GM19395 (cell line): ENCODE measurements around the gene MED27.

ENCODE experiments used
- ATAC-seq: cut with Tn5 transposase; IDR thresholded peaks from one replicate; pipeline ENCODE4 v1.9.1; 2021; ENCODE audit warnings: mild to moderate bottlenecking, moderate library complexity; ENCODE audit not compliant: unreplicated experiment

Gene MED27

DNA sequence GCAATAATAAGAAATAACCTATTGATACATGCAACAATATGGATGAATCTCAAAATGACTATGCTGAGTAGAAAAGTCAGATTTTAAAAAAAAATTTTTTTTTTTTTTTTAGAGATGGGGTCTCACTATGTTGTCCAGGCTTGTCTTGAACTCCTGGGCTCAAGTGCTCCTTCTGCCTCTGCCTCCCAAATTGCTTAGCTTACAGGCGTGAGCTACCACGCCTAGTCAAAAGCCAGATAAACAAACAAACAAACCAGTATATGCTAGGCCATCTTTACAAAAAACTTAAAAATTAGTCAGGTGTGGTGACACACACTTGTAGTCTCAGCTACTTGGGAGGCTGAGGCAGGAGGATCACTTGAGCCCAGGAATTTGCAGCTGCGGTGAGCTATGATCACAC, 79.0 kb downstream of the MED27 start:
- ATAC-seq, result no peak

DNA sequence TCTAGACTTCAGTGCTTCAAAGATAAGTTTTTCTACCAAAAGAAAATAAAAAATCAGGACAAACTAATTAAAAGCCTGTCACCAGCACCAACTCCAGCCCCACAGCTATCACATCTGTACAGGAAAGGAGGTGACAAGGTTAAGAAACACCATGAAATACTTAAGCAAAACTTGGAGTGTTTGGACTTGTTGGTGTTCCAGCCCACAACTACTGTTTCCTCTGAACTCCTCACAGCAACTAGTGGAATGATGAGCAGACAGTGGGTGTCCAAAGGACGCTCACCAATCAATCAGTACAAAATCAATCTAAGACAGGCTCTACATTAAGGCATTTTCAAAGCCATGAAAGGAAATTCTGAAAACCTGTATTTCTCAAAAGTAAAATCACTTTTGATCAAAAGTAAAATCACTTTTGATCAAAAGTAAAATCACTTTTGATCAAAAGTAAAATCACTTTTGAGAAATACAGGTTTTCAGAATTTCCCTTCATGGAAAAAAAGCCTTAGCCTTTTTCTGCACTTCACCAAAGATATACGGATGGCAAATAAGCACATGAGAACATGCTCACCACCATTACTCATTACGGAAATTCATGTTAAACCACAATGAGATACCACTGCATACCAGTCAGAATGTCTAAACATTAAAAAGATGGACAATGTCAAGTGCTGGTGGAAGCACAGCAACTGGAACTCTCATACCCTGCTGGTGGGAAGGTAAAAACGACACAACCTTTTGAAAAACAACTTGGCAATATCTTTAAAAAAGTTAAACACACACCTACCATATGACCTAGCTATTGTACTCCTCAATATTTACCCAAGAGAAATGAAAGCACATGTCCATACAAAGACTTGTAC, 79.7 kb downstream of the MED27 start:
- ATAC-seq, result no peak

DNA sequence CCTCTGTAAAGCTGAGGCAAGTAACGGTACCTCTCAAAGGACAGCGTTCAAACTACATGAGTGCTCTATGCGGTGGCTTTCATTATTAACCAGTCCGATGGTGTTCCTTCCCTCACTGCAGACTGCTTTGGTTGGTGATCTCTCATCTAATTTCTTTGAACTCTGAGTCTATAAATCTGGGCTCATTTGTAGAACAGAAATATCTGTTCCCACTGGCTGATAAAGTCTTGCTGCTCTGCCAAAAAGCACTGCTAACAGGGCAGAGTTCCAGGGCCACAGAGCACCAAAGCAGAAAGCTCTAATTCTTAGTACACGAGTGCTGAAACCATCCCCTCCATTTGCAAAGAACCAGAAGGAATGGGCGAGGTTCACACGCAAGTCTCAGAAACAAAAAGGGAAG, 81.9 kb downstream of the MED27 start:
- ATAC-seq, result no peak

DNA sequence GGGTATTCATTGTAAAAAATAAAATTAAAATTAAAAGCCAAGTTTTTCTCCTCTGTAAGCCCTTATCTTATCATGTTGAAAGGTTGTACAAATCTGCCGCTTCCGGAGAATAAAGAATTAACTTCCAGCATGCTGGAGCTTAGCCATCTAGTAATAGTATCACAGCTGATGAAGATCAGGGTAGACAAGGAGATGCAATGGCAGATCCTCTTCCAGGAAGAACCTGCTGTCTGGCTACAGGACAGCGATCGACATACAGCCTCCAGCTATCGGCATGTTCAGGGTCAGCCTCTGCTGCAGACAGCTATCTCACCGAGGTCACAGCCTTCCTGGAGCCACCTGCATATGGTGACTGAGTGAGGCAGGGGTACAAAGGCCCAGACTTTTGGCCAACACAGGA, 82.6 kb downstream of the MED27 start:
- no peak for ATAC-seq

DNA sequence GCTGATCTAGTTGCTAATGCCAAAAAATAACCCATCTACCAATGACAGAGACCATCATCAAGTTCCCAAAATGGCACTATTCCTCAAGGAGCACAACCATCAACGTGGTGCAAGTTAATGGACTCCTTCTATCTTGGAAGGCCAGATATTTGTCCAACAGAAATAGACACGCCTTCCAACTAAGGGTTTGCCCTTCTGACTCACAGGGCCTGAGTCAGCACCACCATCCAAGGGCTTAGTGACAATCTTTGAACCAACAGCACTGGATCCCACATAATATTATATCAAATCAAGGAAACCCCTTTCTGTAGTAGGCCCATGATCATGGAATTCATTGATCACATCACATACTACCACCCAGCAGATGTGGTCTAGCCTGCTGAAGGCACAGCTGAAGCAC, 84.3 kb downstream of the MED27 start:
- ATAC-seq, result no peak

DNA sequence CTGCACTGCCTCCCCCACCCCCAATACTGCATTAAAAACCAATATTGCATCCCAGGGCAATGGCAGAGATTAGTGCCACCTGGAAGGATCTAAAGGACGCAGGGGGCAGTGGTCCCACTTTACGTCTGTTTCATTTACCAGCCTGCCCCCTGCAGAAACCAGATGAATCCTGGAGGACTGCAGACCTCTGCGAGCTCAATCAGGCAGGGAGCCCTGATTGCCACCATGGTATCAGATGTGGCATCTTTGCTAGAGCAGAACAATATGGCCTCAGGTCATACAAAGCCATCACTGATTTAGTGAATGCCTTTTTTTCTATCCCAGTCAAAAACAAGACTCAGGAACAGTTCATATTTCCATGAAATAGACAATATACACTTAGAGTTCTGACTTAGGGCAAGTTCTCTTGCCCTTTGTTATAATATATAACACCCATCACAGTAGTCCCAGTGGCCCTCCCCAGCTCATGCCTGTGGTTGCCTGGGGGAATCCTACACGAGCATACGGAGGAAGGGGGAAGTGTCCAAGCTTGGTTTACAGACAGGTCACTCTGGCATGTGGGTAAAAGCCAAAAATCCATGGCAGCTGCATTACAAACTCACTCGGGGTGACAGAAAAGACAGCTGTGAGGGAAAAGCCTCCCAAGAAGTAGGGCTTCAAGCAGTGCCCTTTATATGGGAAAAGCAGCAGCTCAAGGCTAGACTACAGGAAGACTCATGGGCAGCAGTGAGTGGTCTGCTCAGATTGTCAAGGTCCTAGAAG, 85.1 kb downstream of the MED27 start:
- ATAC-seq, result no peak

DNA sequence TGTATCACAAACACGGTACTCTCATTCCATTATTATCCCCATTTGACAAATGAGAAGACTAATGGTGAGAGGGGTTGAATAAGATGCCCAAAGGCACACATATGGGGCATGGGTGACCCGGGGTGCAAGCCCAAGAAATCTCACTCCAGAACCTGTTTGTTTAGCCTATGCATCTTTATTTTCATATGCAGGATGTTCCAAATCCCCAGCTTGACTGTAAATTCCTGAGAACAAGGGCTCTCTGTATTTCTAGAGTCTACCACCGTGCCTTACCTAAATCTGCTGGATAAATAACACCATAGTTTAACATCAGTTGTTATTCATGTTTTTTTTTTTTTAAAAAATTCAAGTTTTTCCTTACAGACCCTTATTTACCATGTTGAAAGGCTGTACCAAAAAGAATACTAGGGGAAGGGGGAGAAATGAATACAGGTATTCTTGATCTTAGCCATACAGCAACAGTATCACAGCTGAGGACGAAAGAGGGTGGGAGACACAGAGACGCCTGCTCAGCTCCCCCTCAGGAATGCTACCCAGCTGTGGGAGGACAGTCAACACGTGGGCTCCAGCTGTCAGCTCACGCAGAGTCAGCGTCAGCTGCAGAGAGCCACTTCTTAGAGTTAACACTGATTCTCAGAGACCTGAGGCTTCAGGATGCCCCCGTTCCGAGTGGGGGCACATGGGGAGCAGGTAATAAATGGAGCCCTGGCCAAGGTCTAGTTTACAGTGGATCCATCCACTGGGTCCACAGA, 86.6 kb downstream of the MED27 start:
- no peak for ATAC-seq

DNA sequence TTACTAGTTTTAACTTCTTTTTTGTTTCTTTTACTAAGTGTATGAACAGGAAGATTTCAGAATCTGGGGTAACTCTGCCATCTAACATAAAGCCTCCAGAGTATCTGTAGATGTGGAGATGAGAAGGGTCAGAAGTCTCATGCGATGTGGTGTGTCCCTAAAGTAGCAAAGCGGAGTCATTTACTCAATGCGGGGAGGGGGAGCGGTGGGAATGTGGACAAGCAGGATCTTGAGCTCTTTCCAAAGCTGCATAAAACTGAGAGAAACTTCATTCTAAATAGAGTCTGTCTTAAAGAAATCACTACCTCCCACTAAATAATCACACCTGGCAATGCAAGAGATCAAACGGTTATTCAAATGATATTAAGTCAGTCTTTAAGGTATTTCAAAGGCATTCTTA, 92.4 kb downstream of the MED27 start:
- ATAC-seq, result no peak

DNA sequence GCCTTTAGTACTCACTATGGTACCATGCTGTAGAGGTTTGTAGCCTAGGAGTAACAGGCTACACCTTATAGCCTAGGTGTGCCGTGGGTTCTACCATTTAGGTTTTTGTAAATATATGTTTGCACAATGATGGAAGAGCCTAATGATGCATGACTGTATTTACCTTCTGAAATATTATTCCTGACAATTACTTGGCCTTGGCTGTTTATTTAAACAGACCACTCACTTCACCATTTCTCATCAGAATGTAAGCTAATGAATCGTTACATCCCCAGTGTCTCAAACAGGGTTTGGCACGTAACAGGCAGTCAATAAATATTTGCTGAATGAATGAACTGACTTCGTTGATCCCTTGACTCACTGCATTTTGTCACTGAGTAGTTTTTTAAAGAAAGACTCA, 93.1 kb downstream of the MED27 start:
- no peak for ATAC-seq

DNA sequence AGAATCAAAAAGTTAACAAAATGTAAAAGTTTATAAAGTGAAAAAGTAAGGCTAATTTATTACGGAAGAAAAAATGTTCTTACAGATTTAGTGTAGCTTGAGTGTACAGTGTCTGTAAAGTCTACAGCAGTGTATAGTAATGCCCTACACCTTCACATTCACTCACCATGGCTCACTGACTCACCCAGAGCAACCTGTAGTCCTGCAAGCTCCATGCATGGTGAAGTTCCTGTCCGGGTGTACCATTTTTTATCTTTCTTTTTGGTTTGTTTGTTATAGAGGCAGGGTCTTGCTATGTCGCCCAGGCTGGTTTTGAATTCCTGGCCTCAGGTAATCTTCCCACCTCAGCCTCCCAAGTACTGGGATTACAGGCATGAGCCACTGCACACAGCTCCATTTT, 93.6 kb downstream of the MED27 start:
- no peak for ATAC-seq

DNA sequence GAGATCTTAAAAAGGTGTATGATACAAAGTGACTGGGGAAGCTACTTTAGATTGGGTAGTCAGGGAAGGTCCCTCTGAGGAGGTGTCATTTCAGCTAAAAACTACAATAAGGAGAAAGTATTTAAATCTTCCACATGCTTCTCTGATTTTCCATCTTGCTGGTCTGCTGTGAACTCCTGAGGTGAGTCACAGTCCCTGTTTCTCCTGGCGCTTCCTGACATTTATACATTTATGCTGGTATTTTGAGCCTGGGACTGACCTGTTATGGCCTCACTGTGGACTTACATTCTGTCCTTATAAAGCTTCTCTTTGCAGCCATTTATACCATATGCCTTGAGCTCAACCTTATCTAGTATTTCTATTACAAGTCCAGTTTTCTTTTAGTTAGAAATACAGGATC, 95.1 kb downstream of the MED27 start:
- no peak for ATAC-seq

DNA sequence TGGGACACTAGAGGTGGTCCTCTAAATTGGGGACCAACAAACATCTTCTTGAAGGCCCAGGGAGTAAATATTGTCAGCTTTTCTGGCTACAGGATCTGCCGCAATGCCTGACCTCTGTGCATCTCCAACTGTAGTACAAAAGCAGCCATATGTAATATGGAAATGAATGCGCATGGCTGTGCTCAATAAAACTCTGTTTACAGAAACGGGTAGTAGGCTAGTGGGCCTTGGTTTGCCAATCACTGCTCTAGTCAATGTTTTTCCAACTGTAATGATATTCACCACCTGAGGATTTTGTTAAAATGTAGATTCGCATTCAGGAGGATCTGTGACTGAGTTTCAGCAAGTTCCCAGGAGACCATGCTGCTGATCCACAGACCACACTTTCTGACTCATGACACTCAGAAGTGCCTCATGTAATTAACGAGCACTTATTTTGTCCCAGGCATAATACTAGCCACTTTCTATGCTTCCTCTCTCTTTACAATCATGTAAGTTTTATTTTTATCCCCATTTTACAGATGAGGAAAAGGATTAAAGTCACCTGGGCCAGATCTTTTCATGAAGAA, 96.9 kb downstream of the MED27 start:
- no peak for ATAC-seq

DNA sequence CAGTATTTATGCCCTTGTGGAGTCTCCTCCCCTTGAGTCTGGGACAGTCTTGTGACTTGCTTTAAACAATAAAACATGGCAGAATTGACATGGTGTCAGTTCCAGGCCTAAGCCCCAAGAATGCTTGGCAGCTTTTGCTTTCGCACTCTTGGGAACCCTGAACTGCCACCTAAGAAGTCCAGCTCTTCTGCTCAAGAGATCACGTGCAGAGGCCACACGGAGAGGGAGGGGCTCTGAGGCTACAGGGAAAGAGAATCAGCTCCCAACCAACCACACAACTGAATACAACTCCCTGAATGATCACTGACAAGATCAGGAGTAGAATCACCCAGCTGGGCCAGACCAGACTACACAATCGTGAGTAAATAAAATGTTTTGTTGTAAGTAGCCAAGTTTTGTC, 97.6 kb downstream of the MED27 start:
- no peak for ATAC-seq

DNA sequence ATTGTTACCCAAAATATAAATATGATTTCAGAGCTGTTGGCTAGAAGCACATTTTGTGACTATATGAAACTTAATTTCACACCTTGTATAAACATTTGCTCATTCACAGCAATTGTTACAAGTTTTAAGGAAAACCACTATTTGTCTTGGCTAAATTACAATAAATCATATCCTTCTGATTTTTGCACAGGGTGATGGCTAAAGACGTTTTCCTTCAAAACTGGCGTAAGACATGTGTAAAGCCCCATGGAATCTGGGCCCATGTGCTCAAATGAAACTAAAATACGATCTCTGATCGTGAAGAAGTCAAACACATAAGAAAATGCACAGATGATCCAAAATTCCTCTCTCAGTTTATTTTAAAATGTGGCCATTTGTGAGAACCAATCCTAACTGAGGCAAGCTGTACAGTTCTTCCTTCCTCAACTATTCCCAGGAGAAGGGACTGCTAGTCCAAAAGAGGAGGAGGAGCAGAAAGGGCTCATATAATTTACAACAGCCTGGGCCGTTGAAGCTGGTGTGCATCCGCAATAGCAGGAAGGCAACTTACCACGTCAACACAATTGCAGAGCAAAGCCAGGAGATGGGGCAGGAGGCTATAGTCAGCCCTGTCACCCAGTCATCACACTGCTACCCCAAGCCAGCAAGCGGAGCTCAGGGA, 98.4 kb downstream of the MED27 start:
- no peak for ATAC-seq

DNA sequence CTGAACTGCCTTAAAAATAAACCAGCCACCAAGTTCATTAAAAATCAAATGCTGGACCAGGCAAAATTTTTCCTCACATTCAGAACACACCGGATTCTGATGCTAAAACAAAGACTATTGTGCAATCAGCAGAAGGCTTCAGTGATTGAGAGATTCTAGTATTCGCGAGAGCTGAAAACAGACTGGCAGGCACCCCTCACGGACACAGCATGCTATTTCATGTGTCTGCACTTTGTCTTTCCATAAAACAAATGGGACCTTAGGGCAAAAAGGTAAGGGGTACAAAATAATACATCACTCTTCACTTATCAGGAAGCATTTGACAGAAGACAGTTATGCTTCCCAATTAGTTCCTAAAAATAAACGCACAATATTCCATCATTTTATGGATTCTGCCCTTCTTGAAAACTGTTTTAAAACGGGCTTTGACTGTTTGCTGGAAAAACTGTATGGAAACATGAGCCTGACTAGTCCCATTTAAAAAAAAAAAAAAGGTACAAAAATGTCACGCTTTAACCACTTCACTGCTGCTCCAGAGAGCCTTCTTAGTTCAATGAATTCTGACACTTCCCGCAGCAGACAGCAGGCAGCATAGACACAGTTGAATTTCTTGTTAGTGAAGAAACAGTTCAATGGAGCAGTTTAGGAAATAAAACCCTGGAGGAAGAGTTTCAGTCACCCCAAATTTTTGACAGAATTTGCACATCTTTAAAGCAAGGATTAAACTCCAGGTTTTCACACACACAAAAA, 99.2 kb downstream of the MED27 start:
- ATAC-seq, result no peak

DNA sequence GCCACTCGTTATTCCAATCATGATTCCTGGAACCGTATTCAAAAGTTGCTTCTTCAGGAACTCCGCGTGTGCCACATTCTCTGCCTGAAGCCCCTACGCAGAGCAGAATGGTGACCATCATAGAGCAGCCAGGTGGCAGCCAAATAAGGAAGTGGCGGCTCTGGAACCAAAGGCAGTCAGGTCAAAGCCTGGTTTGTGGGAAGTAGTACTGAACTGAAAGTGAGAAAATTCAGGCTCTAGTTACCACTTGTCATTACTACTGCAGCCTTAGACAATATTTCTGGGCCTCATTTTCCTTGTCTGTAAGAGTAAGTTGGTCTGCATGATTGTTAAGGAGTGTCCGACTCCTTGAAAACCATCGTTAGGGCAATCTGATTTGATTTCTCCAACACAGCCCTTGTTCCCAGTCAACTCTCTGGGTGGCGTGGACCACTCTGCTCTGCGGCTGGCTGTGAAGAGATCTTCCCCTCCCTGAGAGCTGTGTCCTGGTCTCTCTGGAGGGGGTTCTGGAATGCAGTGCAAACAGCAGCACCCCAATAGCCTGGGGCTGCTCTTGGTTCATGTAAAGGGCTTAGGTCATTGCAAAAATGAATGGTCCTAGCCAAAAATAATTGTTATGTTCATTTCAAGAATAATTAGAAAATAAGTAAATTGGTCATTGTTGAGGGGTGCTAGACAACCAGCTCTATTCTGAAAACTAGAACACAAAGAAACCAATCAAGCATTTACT, 102.4 kb downstream of the MED27 start:
- no peak for ATAC-seq

DNA sequence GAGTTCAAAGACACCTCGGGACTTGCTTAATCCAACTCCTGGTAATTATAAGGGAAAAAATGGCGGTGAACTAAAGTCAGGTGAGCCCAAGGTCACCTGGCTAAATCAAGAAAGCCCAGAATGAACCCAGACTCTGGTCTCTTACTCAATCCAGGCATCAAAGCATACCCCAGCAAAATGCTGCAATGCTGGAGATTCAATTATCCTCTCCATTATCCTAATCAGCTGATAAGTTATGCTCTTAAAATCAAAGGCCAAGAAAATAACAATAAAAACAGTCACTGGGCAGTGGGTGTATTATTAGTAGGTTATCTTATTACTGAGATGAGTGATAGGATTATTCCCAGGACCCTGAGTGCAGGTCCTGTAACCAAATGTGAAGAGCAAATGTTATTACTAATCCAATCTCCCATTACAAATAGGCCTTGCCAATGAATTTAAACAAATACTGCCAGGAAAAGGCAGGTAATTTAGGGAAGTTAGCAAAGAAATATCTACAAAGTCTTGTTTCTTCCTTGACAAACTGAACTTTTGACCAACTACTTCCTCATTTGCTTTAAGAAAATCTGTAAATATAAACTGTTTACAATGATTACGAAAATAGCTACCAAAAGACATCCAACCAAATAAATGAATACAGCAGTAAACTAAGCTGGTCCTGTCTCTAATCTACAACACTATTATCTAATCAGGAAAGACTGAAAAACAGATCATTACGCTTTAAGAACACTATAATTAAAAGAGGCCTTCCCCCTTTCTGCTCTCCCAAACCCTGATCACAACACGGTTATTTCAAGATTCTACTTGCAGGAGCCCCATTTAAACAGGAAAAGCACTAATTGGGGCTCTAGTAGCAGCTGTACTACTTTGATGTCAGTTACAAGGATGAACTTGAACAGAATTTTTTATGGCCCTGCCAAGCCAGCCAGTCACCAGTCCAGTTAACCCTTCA, 103.2 kb downstream of the MED27 start:
- ATAC-seq, result no peak

DNA sequence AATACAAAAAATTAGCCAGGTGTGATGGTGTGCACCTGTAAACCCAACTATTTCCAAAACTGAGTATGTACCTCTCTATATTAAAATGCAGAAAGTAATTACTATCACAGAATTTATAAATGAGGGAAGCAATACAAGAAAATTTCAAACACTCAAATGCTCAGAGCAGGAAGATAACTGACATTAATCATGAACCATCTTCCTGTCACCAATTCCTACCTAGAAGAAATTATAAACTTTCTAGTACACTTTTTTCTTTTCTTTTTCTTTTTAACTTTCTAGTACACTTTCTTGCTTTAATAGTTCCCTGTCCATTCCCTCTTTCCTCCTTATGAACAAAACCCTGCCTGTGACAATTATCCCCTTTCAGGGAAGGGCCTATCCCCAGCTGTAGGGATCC, 106.8 kb downstream of the MED27 start:
- ATAC-seq, result no peak
